Mesendoderm (in vitro differentiated cells): Measurements from ENCODE around the gene CRISPLD2.

Source experiments
- DNase-seq: peaks from one replicate; pipeline ENCODE4 v3.0.0; 2013
- H2AK5ac ChIP-seq: 2 replicates; pipeline ENCODE4 v1.6.1; 2013; ENCODE audit warnings: low read length, inconsistent platforms
- H2BK120ac ChIP-seq: 2 replicates; pipeline ENCODE4 v1.6.1; 2013; ENCODE audit warnings: low read depth, mild to moderate bottlenecking, low read length, moderate library complexity, mixed read lengths
- H2BK15ac ChIP-seq: replicated peaks from 2 replicates; pipeline ENCODE4 v1.6.1; 2013; ENCODE audit warnings: low read depth, mild to moderate bottlenecking, moderate library complexity
- H2BK5ac ChIP-seq: 2 replicates; pipeline ENCODE4 v1.6.1; 2013; ENCODE audit warnings: low read length, inconsistent platforms
- H3K18ac ChIP-seq: 2 replicates; pipeline ENCODE4 v1.6.1; 2013; ENCODE audit warnings: mild to moderate bottlenecking, low read length, mixed read lengths
- H3K23ac ChIP-seq: one replicate; pipeline ENCODE4 v1.6.1; 2013; ENCODE audit warnings: low read length
- H3K27ac ChIP-seq: 2 replicates; pipeline ENCODE4 v1.5.1; 2013; ENCODE audit warnings: low read depth, mild to moderate bottlenecking, inconsistent platforms, low read length, moderate library complexity
- H3K27me3 ChIP-seq: 2 replicates; pipeline ENCODE4 v1.6.1; 2013; ENCODE audit warnings: low read length, control low read depth, mild to moderate bottlenecking, inconsistent platforms; ENCODE audit not compliant: insufficient read depth, poor library complexity
- H3K36me3 ChIP-seq: 2 replicates; pipeline ENCODE4 v1.6.1; 2013; ENCODE audit warnings: low read length, inconsistent platforms; ENCODE audit not compliant: control insufficient read depth, insufficient read depth
- H3K4ac ChIP-seq: one replicate; pipeline ENCODE4 v1.6.1; 2013; ENCODE audit warnings: low read depth, mild to moderate bottlenecking, low read length, moderate library complexity
- H3K4me1 ChIP-seq: 2 replicates; pipeline ENCODE4 v1.6.1; 2013; ENCODE audit warnings: low read depth, low read length, inconsistent platforms; ENCODE audit not compliant: control insufficient read depth
- H3K4me2 ChIP-seq: 2 replicates; pipeline ENCODE4 v1.6.1; 2013; ENCODE audit warnings: low read length
- H3K4me3 ChIP-seq: 2 replicates; pipeline ENCODE4 v1.5.1; 2013; ENCODE audit warnings: mild to moderate bottlenecking, low read length
- H3K56ac ChIP-seq: one replicate; pipeline ENCODE4 v1.6.1; 2013; ENCODE audit warnings: low read length
- H3K79me1 ChIP-seq: 2 replicates; pipeline ENCODE4 v1.6.1; 2013; ENCODE audit warnings: low read length, inconsistent platforms
- H3K79me2 ChIP-seq: 2 replicates; pipeline ENCODE4 v1.6.1; 2013; ENCODE audit warnings: mild to moderate bottlenecking, low read length; ENCODE audit not compliant: control insufficient read depth, insufficient read depth
- H3K9ac ChIP-seq: 2 replicates; pipeline ENCODE4 v1.6.1; 2013; ENCODE audit warnings: low read length, inconsistent platforms
- H4K5ac ChIP-seq: one replicate; pipeline ENCODE4 v1.6.1; 2013; ENCODE audit warnings: low read length
- H4K8ac ChIP-seq: one replicate; pipeline ENCODE4 v1.6.1; 2013; ENCODE audit warnings: low read depth, mild to moderate bottlenecking, control low read depth, low read length, moderate library complexity
- WGBS: extraction: QIAGEN DNeasy Blood & Tissue Kit; methylation state at CpG from one replicate; pipeline ENCODE4 v1.1.7; 2013; ENCODE audit warnings: low lambda C conversion rate, missing lambda C conversion rate; ENCODE audit not compliant: insufficient coverage; ENCODE audit errors: extremely low coverage; 5-methylcytosine and 5-hydroxymethylcytosine counted together

CRISPLD2 gene

GRCh38 chr16:84791501-84791900 lies 28.3 kb upstream of the CRISPLD2 start:
- no peak overlapping the region for H3K23ac ChIP-seq
- H3K4me2 ChIP-seq = no peak overlapping the region
- H3K4ac ChIP-seq = no peak overlapping the region
- H2BK120ac ChIP-seq = no peak overlapping the region
- no peak overlapping the region for H2BK15ac ChIP-seq
- WGBS = no CpG with 5 or more reads among the region's 6 CpGs
- no peak overlapping the region for H2BK5ac ChIP-seq
- no peak overlapping the region for H4K5ac ChIP-seq
- H3K9ac ChIP-seq = no peak overlapping the region
- H4K8ac ChIP-seq = no peak overlapping the region
- no peaks in the 10 kb centered on the region for H3K79me2 ChIP-seq
- H3K27ac ChIP-seq = no peak overlapping the region
- H3K4me3 ChIP-seq = no peak overlapping the region
- H2AK5ac ChIP-seq = no peak overlapping the region
- no peaks in the 10 kb centered on the region for H3K36me3 ChIP-seq
- no peak for DNase-seq
- H3K4me1 ChIP-seq = no peaks in the 10 kb centered on the region
- no peaks in the 10 kb centered on the region for H3K27me3 ChIP-seq
- H3K56ac ChIP-seq = no peak overlapping the region
- no peaks in the 10 kb centered on the region for H3K79me1 ChIP-seq
- H3K18ac ChIP-seq = no peak overlapping the region

GRCh38 chr16:84794186-84794585 lies 25.6 kb upstream of the CRISPLD2 start:
- H4K8ac ChIP-seq = no peak overlapping the region
- H3K27ac ChIP-seq = no peak overlapping the region
- no peaks in the 10 kb centered on the region for H3K79me2 ChIP-seq
- H2BK5ac ChIP-seq = no peak overlapping the region
- no CpG with 5 or more reads among the region's 6 CpGs for WGBS
- DNase-seq = no peak
- no peak overlapping the region for H3K4ac ChIP-seq
- H3K9ac ChIP-seq = no peak overlapping the region
- H3K4me1 ChIP-seq = no peaks in the 10 kb centered on the region
- no peak overlapping the region for H3K56ac ChIP-seq
- H3K27me3 ChIP-seq = no peaks in the 10 kb centered on the region
- H2AK5ac ChIP-seq = no peak overlapping the region
- H2BK15ac ChIP-seq = no peak overlapping the region
- H3K4me3 ChIP-seq = no peak overlapping the region
- no peak overlapping the region for H3K18ac ChIP-seq
- no peak overlapping the region for H4K5ac ChIP-seq
- H3K4me2 ChIP-seq = no peak overlapping the region
- H2BK120ac ChIP-seq = no peak overlapping the region
- no peak overlapping the region for H3K23ac ChIP-seq
- no peaks in the 10 kb centered on the region for H3K79me1 ChIP-seq
- no peaks in the 10 kb centered on the region for H3K36me3 ChIP-seq

DNA sequence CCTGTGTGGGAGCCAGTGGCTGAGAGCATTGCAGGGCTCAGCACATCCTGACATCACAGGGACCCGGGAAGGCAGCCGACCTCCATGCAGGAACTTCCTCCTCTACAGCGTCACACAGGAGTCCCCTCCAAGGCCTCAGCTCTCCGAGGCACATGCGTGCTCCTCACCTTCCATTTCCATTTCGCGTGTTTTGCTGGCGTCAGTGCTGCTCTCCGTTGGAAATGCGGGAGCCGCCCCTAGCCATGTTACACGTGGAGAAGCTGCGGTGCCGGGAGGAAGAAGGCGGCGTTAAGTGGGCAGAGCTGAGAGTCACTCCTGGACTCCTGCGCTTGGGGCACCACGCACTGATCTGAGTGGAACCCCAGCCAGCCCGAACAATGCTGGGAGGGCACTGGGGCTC lies 25.2 kb upstream of the CRISPLD2 start:
- H3K27me3 ChIP-seq = no peaks in the 10 kb centered on the region
- H3K56ac ChIP-seq = no peak overlapping the region
- H3K9ac ChIP-seq = no peak overlapping the region
- H2BK15ac ChIP-seq = no peak overlapping the region
- H3K23ac ChIP-seq = no peak overlapping the region
- no peak overlapping the region for H2BK120ac ChIP-seq
- no peak overlapping the region for H4K5ac ChIP-seq
- H3K4me2 ChIP-seq = no peak overlapping the region
- WGBS = no CpG with 5 or more reads among the region's 19 CpGs
- H3K4ac ChIP-seq = no peak overlapping the region
- no peak for DNase-seq
- no peak overlapping the region for H3K18ac ChIP-seq
- H4K8ac ChIP-seq = no peak overlapping the region
- H3K27ac ChIP-seq = no peak overlapping the region
- no peaks in the 10 kb centered on the region for H3K36me3 ChIP-seq
- H2BK5ac ChIP-seq = no peak overlapping the region
- no peaks in the 10 kb centered on the region for H3K4me1 ChIP-seq
- no peaks in the 10 kb centered on the region for H3K79me2 ChIP-seq
- no peak overlapping the region for H2AK5ac ChIP-seq
- no peaks in the 10 kb centered on the region for H3K79me1 ChIP-seq
- no peak overlapping the region for H3K4me3 ChIP-seq

GRCh38 chr16:84795329-84796053 lies 24.3 kb upstream of the CRISPLD2 start:
- no peak overlapping the region for H3K56ac ChIP-seq
- no peak overlapping the region for H4K5ac ChIP-seq
- no peaks in the 10 kb centered on the region for H3K4me1 ChIP-seq
- peak; percentile 45 for DNase-seq
- no CpG with 5 or more reads among the region's 22 CpGs for WGBS
- no peak overlapping the region for H3K27ac ChIP-seq
- no peak overlapping the region for H3K4me2 ChIP-seq
- H3K79me2 ChIP-seq = no peaks in the 10 kb centered on the region
- no peak overlapping the region for H3K9ac ChIP-seq
- no peak overlapping the region for H4K8ac ChIP-seq
- H3K27me3 ChIP-seq = no peaks in the 10 kb centered on the region
- no peak overlapping the region for H3K4ac ChIP-seq
- no peak overlapping the region for H2BK120ac ChIP-seq
- H3K18ac ChIP-seq = no peak overlapping the region
- no peaks in the 10 kb centered on the region for H3K36me3 ChIP-seq
- no peak overlapping the region for H2BK5ac ChIP-seq
- no peak overlapping the region for H2AK5ac ChIP-seq
- no peak overlapping the region for H3K23ac ChIP-seq
- no peak overlapping the region for H3K4me3 ChIP-seq
- no peaks in the 10 kb centered on the region for H3K79me1 ChIP-seq
- no peak overlapping the region for H2BK15ac ChIP-seq

DNA sequence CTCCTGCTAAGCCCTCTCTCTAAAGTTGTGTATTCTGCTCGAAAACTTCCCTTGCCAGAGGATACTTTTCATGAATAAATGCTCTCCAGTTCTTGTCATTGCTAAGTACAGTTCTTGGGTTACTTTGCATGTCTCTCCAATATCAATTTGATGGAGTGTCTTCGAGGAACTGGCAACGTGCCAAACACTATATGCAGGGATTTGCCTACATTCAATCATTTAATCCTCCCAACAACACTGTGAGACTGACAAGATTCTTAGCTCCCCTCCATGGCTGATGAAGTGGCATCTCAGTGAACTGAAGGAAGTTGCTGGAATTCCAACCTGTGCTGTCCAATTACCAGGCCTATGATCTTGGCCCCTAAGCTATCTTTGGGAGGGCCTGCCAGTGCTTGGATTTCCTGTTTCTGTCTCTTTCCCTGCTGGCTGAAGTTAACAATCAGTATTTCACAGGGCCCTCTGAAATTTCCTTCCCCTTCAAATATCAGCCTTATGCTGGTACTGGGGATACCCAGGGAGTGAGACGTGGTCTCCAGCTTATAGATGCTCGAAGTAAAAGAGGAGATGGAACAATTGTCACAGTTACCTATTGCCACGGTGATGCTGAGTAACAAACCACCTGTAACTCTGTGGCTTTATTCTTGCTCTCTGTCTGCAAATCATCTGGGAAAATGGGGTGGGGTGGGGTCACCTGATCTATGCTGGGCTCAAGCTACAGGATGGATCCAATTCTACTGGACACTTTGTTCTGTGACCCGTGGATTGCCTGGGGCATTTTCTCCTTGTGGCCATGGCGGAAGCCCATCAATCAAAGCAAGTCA lies 19.4 kb upstream of the CRISPLD2 start:
- Histone ChIP-seq H3K4ac (no peak overlapping the region), H3K79me2 (no peaks in the 10 kb centered on the region), H2BK15ac (no peak overlapping the region), H4K5ac (no peak overlapping the region), H3K4me3 (no peak overlapping the region), H3K9ac (no peak overlapping the region), H3K23ac (no peak overlapping the region), H3K56ac (no peak overlapping the region), H3K27me3 (no peaks in the 10 kb centered on the region), H4K8ac (no peak overlapping the region), H2BK5ac (no peak overlapping the region), H3K79me1 (no peaks in the 10 kb centered on the region), H2AK5ac (no peak overlapping the region), H3K4me2 (no peak overlapping the region), H3K18ac (no peak overlapping the region), H2BK120ac (no peak overlapping the region), H3K27ac (no peak overlapping the region), H3K36me3 (no peaks in the 10 kb centered on the region), H3K4me1 (no peaks in the 10 kb centered on the region)
- no peak for DNase-seq
- WGBS = no CpG with 5 or more reads among the region's 8 CpGs
